ENCODE data around the gene FNTB. TPM values are rescaled to one million over a fixed set of nuclear protein-coding genes. Genes with fewer than 3 reads are reported as not detected.
"Not testable (repeated sequence)": the region's sequence is repeated elsewhere in the genome, so short reads cannot be mapped to it uniquely, and the experiment has no call there.

FNTB gene
- total RNA-seq, 1 experiment from 2014 or later = 28.1 TPM

DNA sequence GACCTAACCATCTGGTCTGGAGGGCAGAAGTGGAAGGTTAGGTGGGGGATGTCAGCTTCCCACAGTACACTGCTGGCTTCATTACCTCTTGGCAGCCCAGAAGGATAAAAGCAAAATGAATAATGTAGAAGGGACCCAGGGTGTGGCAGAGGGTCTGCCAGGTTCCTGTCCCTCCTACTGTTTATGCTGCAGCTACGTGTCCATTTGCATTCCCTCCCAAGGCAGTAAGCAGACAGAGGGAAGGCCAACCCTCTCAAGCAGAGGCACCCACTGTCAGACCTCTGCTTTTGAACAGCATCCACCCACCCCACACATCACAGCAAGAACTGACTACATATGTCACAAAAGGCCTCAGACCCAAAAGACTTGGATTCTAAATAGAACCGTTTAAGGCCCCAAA, 96.2 kb downstream of the FNTB start:
- H3K4me3 ChIP-seq (ENCODE audit: low read length) = no peak overlapping the region
- H3K9ac ChIP-seq (ENCODE audit: low read length) = no peak overlapping the region
- no peaks in the 10 kb centered on the region for H3K4me1 ChIP-seq (ENCODE audit: insufficient read depth, low read length)
- H3K79me2 ChIP-seq (ENCODE audit: low read length) = peaks cover 7% of the 10 kb centered on the region; the same call in 1 of the 2 replicates
- peaks cover 68% of the 10 kb centered on the region for H3K36me3 ChIP-seq (ENCODE audit: low read depth, low read length)
- POLR2A ChIA-PET (ENCODE audit: unreplicated experiment) = no interaction called here
- no peaks in the 10 kb centered on the region for H4K20me1 ChIP-seq (ENCODE audit: low read length)
- no peak overlapping the region for H2AFZ ChIP-seq (ENCODE audit: low read length)
- H3K9me2 ChIP-seq (replicated peaks; ENCODE audit: low read length) = no peaks in the 10 kb centered on the region
- H3K9me3 ChIP-seq (ENCODE audit: low read length) = peaks cover under 1% of the 10 kb centered on the region; the same call in 1 of the 2 replicates
- intact Hi-C loops (cut with micrococcal nuclease) = no loop called here
- BruUV-seq (replicated peaks) = no TSS peak
- DNase-seq (no peak), ATAC-seq (no peak)
- no peak for TF ChIP-seq CTCF (conservative IDR thresholded peaks at IDR 0.05; ENCODE audit: low read depth, low read length)
- TF ChIP-seq EZH2 (IDR thresholded peaks at IDR 0.05; ENCODE audit: low read length, unreplicated experiment) = no peak
- TF ChIP-seq EZH2phosphoT487 (IDR thresholded peaks at IDR 0.05; ENCODE audit: borderline replicate concordance, low read length) = no peak
- H3K4me2 ChIP-seq (ENCODE audit: low read length) = no peak overlapping the region
- CTCF ChIA-PET = no interaction called here
- no peaks in the 10 kb centered on the region for H3F3A ChIP-seq (ENCODE audit: low read length, unreplicated experiment)
- H3K27ac ChIP-seq (ENCODE audit: low read length) = no peak overlapping the region
- H3K27me3 ChIP-seq (ENCODE audit: low read length) = no peaks in the 10 kb centered on the region

GRCh38 chr14:65084554-65085505, 98.1 kb downstream of the FNTB start:
- TF ChIP-seq EZH2phosphoT487 (IDR thresholded peaks at IDR 0.05; ENCODE audit: borderline replicate concordance, low read length) = no peak
- TF ChIP-seq EZH2 (IDR thresholded peaks at IDR 0.05; ENCODE audit: low read length, unreplicated experiment) = no peak
- TF ChIP-seq CTCF (conservative IDR thresholded peaks at IDR 0.05; ENCODE audit: low read depth, low read length) = no peak
- peaks cover 7% of the 10 kb centered on the region; the same call in 1 of the 2 replicates for H3K79me2 ChIP-seq (ENCODE audit: low read length)
- no peak overlapping the region for H3K4me2 ChIP-seq (ENCODE audit: low read length)
- no TSS peak for BruUV-seq (replicated peaks)
- H2AFZ ChIP-seq (ENCODE audit: low read length) = no peak overlapping the region
- POLR2A ChIA-PET (ENCODE audit: unreplicated experiment) = no interaction called here
- DNase-seq (no peak), ATAC-seq (no peak)
- peaks cover 74% of the 10 kb centered on the region for H3K36me3 ChIP-seq (ENCODE audit: low read depth, low read length)
- H3K9me2 ChIP-seq (replicated peaks; ENCODE audit: low read length) = no peaks in the 10 kb centered on the region
- H4K20me1 ChIP-seq (ENCODE audit: low read length) = no peaks in the 10 kb centered on the region
- H3K4me3 ChIP-seq (ENCODE audit: low read length) = no peak overlapping the region
- H3K4me1 ChIP-seq (ENCODE audit: insufficient read depth, low read length) = no peaks in the 10 kb centered on the region
- H3F3A ChIP-seq (ENCODE audit: low read length, unreplicated experiment) = no peaks in the 10 kb centered on the region
- CTCF ChIA-PET = no interaction called here
- intact Hi-C loops (cut with micrococcal nuclease) = no loop called here
- H3K27me3 ChIP-seq (ENCODE audit: low read length) = no peaks in the 10 kb centered on the region
- peaks cover 7% of the 10 kb centered on the region; the same call in 1 of the 2 replicates for H3K9me3 ChIP-seq (ENCODE audit: low read length)
- no peak overlapping the region for H3K9ac ChIP-seq (ENCODE audit: low read length)
- H3K27ac ChIP-seq (ENCODE audit: low read length) = no peak overlapping the region

DNA sequence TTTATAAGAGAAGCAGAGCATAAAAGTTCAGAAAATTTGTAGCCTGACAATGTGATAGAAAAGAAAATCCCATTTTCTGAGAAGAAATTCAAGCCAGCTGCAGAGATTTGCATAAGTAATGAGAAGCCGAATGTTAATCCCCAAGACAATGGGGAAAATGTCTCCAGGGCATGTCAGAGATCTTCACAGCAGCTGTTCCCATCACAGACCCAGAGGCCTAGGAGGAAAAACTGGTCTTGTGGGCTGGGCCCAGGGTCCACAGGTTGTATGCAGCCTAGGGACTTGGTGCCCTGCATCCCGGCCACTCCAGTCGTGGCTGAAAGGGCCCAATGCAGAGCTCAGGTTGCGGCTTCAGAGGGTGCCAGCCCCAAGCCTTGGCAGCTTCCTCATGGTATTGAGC, 100.0 kb downstream of the FNTB start:
- H3K4me3 ChIP-seq (ENCODE audit: low read length); H3K4me2 ChIP-seq (ENCODE audit: low read length); POLR2A ChIA-PET (ENCODE audit: unreplicated experiment); H3K9ac ChIP-seq (ENCODE audit: low read length); H3K9me2 ChIP-seq (replicated peaks; ENCODE audit: low read length); H3F3A ChIP-seq (ENCODE audit: low read length, unreplicated experiment); H3K27ac ChIP-seq (ENCODE audit: low read length); H3K4me1 ChIP-seq (ENCODE audit: insufficient read depth, low read length); H3K9me3 ChIP-seq (ENCODE audit: low read length); DNase-seq; H3K27me3 ChIP-seq (ENCODE audit: low read length); H2AFZ ChIP-seq (ENCODE audit: low read length); BruUV-seq (replicated peaks); ATAC-seq; H3K79me2 ChIP-seq (ENCODE audit: low read length); H4K20me1 ChIP-seq (ENCODE audit: low read length); intact Hi-C loops (cut with micrococcal nuclease); CTCF ChIA-PET: not testable (repeated sequence)
- peaks cover 85% of the 10 kb centered on the region for H3K36me3 ChIP-seq (ENCODE audit: low read depth, low read length)

GRCh38 chr14:65087835-65088234, 101.1 kb downstream of the FNTB start:
- peaks cover 85% of the 10 kb centered on the region for H3K36me3 ChIP-seq (ENCODE audit: low read depth, low read length)
- H3K4me3 ChIP-seq (ENCODE audit: low read length); H2AFZ ChIP-seq (ENCODE audit: low read length); H3K9me3 ChIP-seq (ENCODE audit: low read length); H3K27me3 ChIP-seq (ENCODE audit: low read length); BruUV-seq (replicated peaks); H3K9me2 ChIP-seq (replicated peaks; ENCODE audit: low read length); H3F3A ChIP-seq (ENCODE audit: low read length, unreplicated experiment); CTCF ChIA-PET; H3K4me1 ChIP-seq (ENCODE audit: insufficient read depth, low read length); H3K79me2 ChIP-seq (ENCODE audit: low read length); H4K20me1 ChIP-seq (ENCODE audit: low read length); DNase-seq; ATAC-seq; POLR2A ChIA-PET (ENCODE audit: unreplicated experiment); intact Hi-C loops (cut with micrococcal nuclease); H3K4me2 ChIP-seq (ENCODE audit: low read length); H3K9ac ChIP-seq (ENCODE audit: low read length); H3K27ac ChIP-seq (ENCODE audit: low read length): not testable (repeated sequence)

Measured in PC-3 (cell line).